ENCODE results near the gene DNLZ. TPM values are rescaled to one million over a fixed set of nuclear protein-coding genes. Genes with fewer than 3 reads are reported as not detected.

DNLZ gene
- total RNA-seq, 1 donor from 2014 or later = 19.9 TPM

GRCh38 chr9:136389396-136389795, 25.9 kb upstream of the DNLZ start:
- no peak for TF ChIP-seq CTCF (IDR thresholded peaks at IDR 0.05)
- H3K27me3 Mint-ChIP-seq (ENCODE audit: low read depth) = no peaks in the 10 kb centered on the region

DNA sequence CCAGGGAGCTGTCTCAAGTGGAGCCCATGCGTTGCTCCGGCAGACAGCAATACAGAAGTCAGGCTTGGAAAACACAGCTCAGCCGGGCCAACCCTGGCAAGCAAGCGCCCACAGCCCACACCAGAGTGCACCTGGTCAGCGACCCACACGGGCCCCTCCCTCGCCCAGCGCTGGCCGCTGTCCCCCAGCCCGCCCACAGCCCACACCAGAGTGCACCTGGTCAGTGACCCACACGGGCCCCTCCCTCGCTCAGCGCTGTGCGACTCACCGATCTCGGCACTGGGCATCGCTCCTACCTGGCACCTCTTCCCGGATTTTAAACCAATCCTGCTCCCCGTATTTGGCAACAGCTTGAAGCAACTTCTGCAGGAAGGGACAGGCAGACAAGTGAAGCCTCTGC, 23.7 kb upstream of the DNLZ start:
- Mint-ChIP-seq H3K4me1 (ENCODE audit: low read depth) (no peaks in the 10 kb centered on the region), H3K36me3 (ENCODE audit: low read depth) (peaks cover 33% of the 10 kb centered on the region), H3K4me3 (ENCODE audit: unreplicated experiment) (no peak overlapping the region), H3K9me3 (ENCODE audit: low read depth) (no peaks in the 10 kb centered on the region), H3K27ac (ENCODE audit: unreplicated experiment) (no peak overlapping the region), H3K27me3 (ENCODE audit: low read depth) (no peaks in the 10 kb centered on the region)
- DNase-seq (ENCODE audit: low spot score) = no peak
- no peak for TF ChIP-seq CTCF (IDR thresholded peaks at IDR 0.05)

More at GRCh38 chr9:136389396-136389795, 25.9 kb upstream of the DNLZ start:
- peaks cover 29% of the 10 kb centered on the region for H3K36me3 Mint-ChIP-seq (ENCODE audit: low read depth)
- no peak overlapping the region for H3K27ac Mint-ChIP-seq (ENCODE audit: unreplicated experiment)
- H3K4me1 Mint-ChIP-seq (ENCODE audit: low read depth) = no peaks in the 10 kb centered on the region
- no peaks in the 10 kb centered on the region for H3K9me3 Mint-ChIP-seq (ENCODE audit: low read depth)
- no peak for DNase-seq (ENCODE audit: low spot score)
- no peak overlapping the region for H3K4me3 Mint-ChIP-seq (ENCODE audit: unreplicated experiment)

DNA sequence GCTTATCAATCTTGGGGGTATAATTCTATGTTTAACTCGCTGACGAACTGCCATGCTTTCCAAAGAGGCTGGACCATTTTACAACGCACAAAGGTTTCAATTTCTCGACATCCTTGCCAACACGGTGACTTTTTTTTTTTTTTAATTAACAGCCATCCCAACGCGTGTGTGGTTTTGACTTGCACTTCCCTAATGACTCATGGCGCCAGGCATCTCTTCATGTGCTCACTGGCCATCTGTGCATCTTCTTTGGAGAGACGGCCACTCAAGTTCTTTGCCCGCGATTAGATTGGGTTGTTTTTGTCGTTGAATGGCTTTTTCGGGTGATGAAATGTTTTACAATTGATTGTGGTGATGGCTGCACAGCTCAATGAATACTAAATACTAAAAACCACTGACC, 22.5 kb upstream of the DNLZ start:
- Mint-ChIP-seq H3K4me3 (ENCODE audit: unreplicated experiment) (no peak overlapping the region), H3K27ac (ENCODE audit: unreplicated experiment) (no peak overlapping the region), H3K36me3 (ENCODE audit: low read depth) (peaks cover 25% of the 10 kb centered on the region)

DNA sequence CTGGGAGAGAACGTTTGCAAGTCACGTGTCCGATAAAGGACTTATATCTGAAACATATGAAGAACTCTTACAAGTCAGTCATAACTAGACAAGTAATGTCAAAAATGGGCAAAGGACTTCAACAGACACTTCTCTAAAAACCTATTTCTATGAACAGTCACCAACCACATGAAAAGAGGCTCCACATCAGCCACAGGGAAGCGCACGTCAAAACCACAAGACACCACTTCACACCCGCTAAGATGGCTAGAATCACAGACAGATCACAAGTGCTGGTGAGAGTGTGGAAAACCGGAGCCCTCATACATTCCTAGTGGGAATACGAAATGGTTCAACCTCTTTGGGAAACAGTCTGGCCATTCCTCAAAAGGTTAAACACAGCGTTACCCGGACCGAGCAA, 21.5 kb upstream of the DNLZ start:
- peaks cover 25% of the 10 kb centered on the region for H3K36me3 Mint-ChIP-seq (ENCODE audit: low read depth)
- no peak overlapping the region for H3K27ac Mint-ChIP-seq (ENCODE audit: unreplicated experiment)
- no peak for TF ChIP-seq CTCF (IDR thresholded peaks at IDR 0.05)
- no peak overlapping the region for H3K4me3 Mint-ChIP-seq (ENCODE audit: unreplicated experiment)
- no peak for DNase-seq (ENCODE audit: low spot score)
- H3K27me3 Mint-ChIP-seq (ENCODE audit: low read depth) = no peaks in the 10 kb centered on the region
- no peaks in the 10 kb centered on the region for H3K4me1 Mint-ChIP-seq (ENCODE audit: low read depth)
- no peaks in the 10 kb centered on the region for H3K9me3 Mint-ChIP-seq (ENCODE audit: low read depth)

More for the DNA sequence above, 22.5 kb upstream of the DNLZ start:
- no peak for TF ChIP-seq CTCF (IDR thresholded peaks at IDR 0.05)
- Mint-ChIP-seq H3K9me3 (ENCODE audit: low read depth) (no peaks in the 10 kb centered on the region), H3K27me3 (ENCODE audit: low read depth) (no peaks in the 10 kb centered on the region), H3K4me1 (ENCODE audit: low read depth) (no peaks in the 10 kb centered on the region)
- DNase-seq (ENCODE audit: low spot score) = no peak

DNA sequence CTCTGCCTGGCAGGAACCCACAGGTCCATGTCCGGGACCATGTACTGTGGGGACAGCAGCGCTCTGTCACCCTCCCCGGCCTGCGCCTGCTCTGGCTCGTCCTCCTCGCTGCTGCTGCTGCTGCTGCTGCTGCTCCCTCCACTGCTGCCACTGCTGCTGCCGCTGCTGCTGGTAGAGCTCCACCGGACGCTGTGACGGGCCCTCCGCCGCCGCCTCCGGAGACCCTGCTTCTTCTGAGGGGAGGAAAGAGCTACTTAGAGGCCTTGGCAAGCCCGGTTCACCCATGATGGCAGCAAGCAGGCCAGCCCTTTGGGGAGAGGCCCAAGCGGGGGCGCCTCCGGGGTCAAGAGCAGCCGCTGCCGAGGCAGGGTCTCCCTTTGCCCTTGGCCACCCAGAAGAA, 19.9 kb upstream of the DNLZ start:
- no peak overlapping the region for H3K27ac Mint-ChIP-seq (ENCODE audit: unreplicated experiment)
- H3K9me3 Mint-ChIP-seq (ENCODE audit: low read depth) = no peaks in the 10 kb centered on the region
- no peaks in the 10 kb centered on the region for H3K27me3 Mint-ChIP-seq (ENCODE audit: low read depth)
- H3K4me1 Mint-ChIP-seq (ENCODE audit: low read depth) = no peaks in the 10 kb centered on the region
- peaks cover 18% of the 10 kb centered on the region for H3K36me3 Mint-ChIP-seq (ENCODE audit: low read depth)
- no peak for TF ChIP-seq CTCF (IDR thresholded peaks at IDR 0.05)
- no peak overlapping the region for H3K4me3 Mint-ChIP-seq (ENCODE audit: unreplicated experiment)
- no peak for DNase-seq (ENCODE audit: low spot score)
